ENCODE measurements around the gene CDH16.

Gene CDH16

GRCh38 chr16:66913081-66913480 lies 5.6 kb downstream of the CDH16 start:
- Histone ChIP-seq H3K9me3 (ENCODE audit: control extremely low read depth in 1 of 5, control insufficient read depth in 4 of 5, insufficient read depth in 2 of 5, low read depth in 1 of 5, low read length in 4 of 5) (no peaks in the 10 kb centered on the region), H3K36me3 (ENCODE audit: control insufficient read depth in 4 of 4, insufficient read depth in 4 of 4, low read length in 3 of 4) (no peaks in the 10 kb centered on the region), H3K27me3 (replicated peaks in 2 of 5; ENCODE audit: control insufficient read depth in 4 of 5, insufficient read depth in 5 of 5, low read length in 4 of 5) (peaks cover 0 to 4% (median 0%) of the 10 kb centered on the region in 5 experiments), H3K4me3 (ENCODE audit: control insufficient read depth in 1 of 7, extremely low read depth in 1 of 7, insufficient read depth in 4 of 7, low read depth in 2 of 7, low read length in 6 of 7) (no peak overlapping the region), H3K27ac (ENCODE audit: insufficient read depth in 1 of 2, low read depth in 1 of 2, low read length in 2 of 2, poor library complexity in 1 of 2, severe bottlenecking in 2 of 2) (no peak overlapping the region), H3K4me1 (ENCODE audit: control extremely low read depth in 1 of 4, control insufficient read depth in 4 of 4, insufficient read depth in 4 of 4, low read length in 3 of 4) (no peaks in the 10 kb centered on the region)
- ChIA-PET POLR2A (no interaction called here), CTCF (interaction anchor here (20.4 to 30.6 kb wide), 2 partner anchors 6 to 14 kb away, joined by 473 read pairs; partner anchors contain the start of genes CDH16 and RRAD)
- DNase-seq: no peak
- WGBS (ENCODE audit: insufficient coverage): 57% methylated on average over 9 of the region's 10 CpGs

GRCh38 chr16:66911801-66912200 lies 6.9 kb downstream of the CDH16 start:
- POLR2A ChIA-PET: no interaction called here
- H3K9me3 ChIP-seq (ENCODE audit: control extremely low read depth in 1 of 5, control insufficient read depth in 4 of 5, insufficient read depth in 2 of 5, low read depth in 1 of 5, low read length in 4 of 5): no peaks in the 10 kb centered on the region
- CTCF ChIA-PET: interaction anchor here (20.4 to 30.6 kb wide), 2 partner anchors 7 to 13 kb away, joined by 473 read pairs; partner anchors contain the start of genes CDH16 and RRAD
- no peak overlapping the region for H3K27ac ChIP-seq (ENCODE audit: insufficient read depth in 1 of 2, low read depth in 1 of 2, low read length in 2 of 2, poor library complexity in 1 of 2, severe bottlenecking in 2 of 2)
- H3K36me3 ChIP-seq (ENCODE audit: control insufficient read depth in 4 of 4, insufficient read depth in 4 of 4, low read length in 3 of 4): no peaks in the 10 kb centered on the region
- peaks cover 0 to 5% (median 0%) of the 10 kb centered on the region in 5 experiments for H3K27me3 ChIP-seq (replicated peaks in 2 of 5; ENCODE audit: control insufficient read depth in 4 of 5, insufficient read depth in 5 of 5, low read length in 4 of 5)
- H3K4me3 ChIP-seq (ENCODE audit: control insufficient read depth in 1 of 7, extremely low read depth in 1 of 7, insufficient read depth in 4 of 7, low read depth in 2 of 7, low read length in 6 of 7): no peak overlapping the region
- 98% methylated on average over 8 of the region's 8 CpGs for WGBS (ENCODE audit: insufficient coverage)
- H3K4me1 ChIP-seq (ENCODE audit: control extremely low read depth in 1 of 4, control insufficient read depth in 4 of 4, insufficient read depth in 4 of 4, low read length in 3 of 4): no peaks in the 10 kb centered on the region
- no peak for DNase-seq

GRCh38 chr16:66911112-66911511 lies 7.6 kb downstream of the CDH16 start:
- H3K9me3 ChIP-seq (ENCODE audit: control extremely low read depth in 1 of 5, control insufficient read depth in 4 of 5, insufficient read depth in 2 of 5, low read depth in 1 of 5, low read length in 4 of 5): no peaks in the 10 kb centered on the region
- ChIA-PET POLR2A (no interaction called here), CTCF (interaction anchor here (0.6 to 30.6 kb wide), 3 partner anchors 8 to 21 kb away, joined by 3 to 473 read pairs (median 473); partner anchors contain the start of genes CDH16 and RRAD)
- WGBS (ENCODE audit: insufficient coverage): 95% methylated on average over 5 of the region's 5 CpGs
- no peak for DNase-seq
- no peak overlapping the region for H3K27ac ChIP-seq (ENCODE audit: insufficient read depth in 1 of 2, low read depth in 1 of 2, low read length in 2 of 2, poor library complexity in 1 of 2, severe bottlenecking in 2 of 2)
- no peaks in the 10 kb centered on the region for H3K4me1 ChIP-seq (ENCODE audit: control extremely low read depth in 1 of 4, control insufficient read depth in 4 of 4, insufficient read depth in 4 of 4, low read length in 3 of 4)
- no peaks in the 10 kb centered on the region for H3K36me3 ChIP-seq (ENCODE audit: control insufficient read depth in 4 of 4, insufficient read depth in 4 of 4, low read length in 3 of 4)
- peaks cover 0 to 7% (median 0%) of the 10 kb centered on the region in 5 experiments for H3K27me3 ChIP-seq (replicated peaks in 2 of 5; ENCODE audit: control insufficient read depth in 4 of 5, insufficient read depth in 5 of 5, low read length in 4 of 5)
- H3K4me3 ChIP-seq (ENCODE audit: control insufficient read depth in 1 of 7, extremely low read depth in 1 of 7, insufficient read depth in 4 of 7, low read depth in 2 of 7, low read length in 6 of 7): no peak overlapping the region

GRCh38 chr16:66910175-66910940 lies 8.3 kb downstream of the CDH16 start:
- no peaks in the 10 kb centered on the region for H3K36me3 ChIP-seq (ENCODE audit: control insufficient read depth in 4 of 4, insufficient read depth in 4 of 4, low read length in 3 of 4)
- POLR2A ChIA-PET: no interaction called here

GRCh38 chr16:66908762-66909559 lies 9.7 kb downstream of the CDH16 start:
- CTCF ChIA-PET: interaction anchor here (20.4 to 30.6 kb wide), 2 partner anchors 10 kb away, joined by 473 read pairs; partner anchors contain the start of genes CDH16 and RRAD
- H3K27me3 ChIP-seq (replicated peaks in 2 of 5; ENCODE audit: control insufficient read depth in 4 of 5, insufficient read depth in 5 of 5, low read length in 4 of 5): peaks cover 0 to 7% (median 0%) of the 10 kb centered on the region in 5 experiments
- 90% methylated on average over 6 of the region's 14 CpGs for WGBS (ENCODE audit: insufficient coverage)

More at GRCh38 chr16:66910175-66910940, 8.3 kb downstream of the CDH16 start:
- Histone ChIP-seq H3K4me1 (ENCODE audit: control extremely low read depth in 1 of 4, control insufficient read depth in 4 of 4, insufficient read depth in 4 of 4, low read length in 3 of 4) (no peaks in the 10 kb centered on the region), H3K27me3 (replicated peaks in 2 of 5; ENCODE audit: control insufficient read depth in 4 of 5, insufficient read depth in 5 of 5, low read length in 4 of 5) (peaks cover 0 to 7% (median 0%) of the 10 kb centered on the region in 5 experiments), H3K4me3 (ENCODE audit: control insufficient read depth in 1 of 7, extremely low read depth in 1 of 7, insufficient read depth in 4 of 7, low read depth in 2 of 7, low read length in 6 of 7) (no peak overlapping the region), H3K9me3 (ENCODE audit: control extremely low read depth in 1 of 5, control insufficient read depth in 4 of 5, insufficient read depth in 2 of 5, low read depth in 1 of 5, low read length in 4 of 5) (no peaks in the 10 kb centered on the region), H3K27ac (ENCODE audit: insufficient read depth in 1 of 2, low read depth in 1 of 2, low read length in 2 of 2, poor library complexity in 1 of 2, severe bottlenecking in 2 of 2) (no peak overlapping the region)
- no peak for DNase-seq
- 95% methylated on average over 7 of the region's 14 CpGs for WGBS (ENCODE audit: insufficient coverage)
- CTCF ChIA-PET: interaction anchor here (0.6 to 30.6 kb wide), 4 partner anchors 9 to 113 kb away, joined by 3 to 473 read pairs (median 238); partner anchors contain the start of genes CDH16 and RRAD

GRCh38 chr16:66908116-66908515 lies 10.6 kb downstream of the CDH16 start:
- no peaks in the 10 kb centered on the region for H3K9me3 ChIP-seq (ENCODE audit: control extremely low read depth in 1 of 5, control insufficient read depth in 4 of 5, insufficient read depth in 2 of 5, low read depth in 1 of 5, low read length in 4 of 5)
- no peak for DNase-seq
- ChIA-PET CTCF (interaction anchor here (1.9 to 30.6 kb wide), 3 partner anchors 11 to 16 kb away, joined by 8 to 473 read pairs (median 11); partner anchors contain the start of genes CDH16 and RRAD), POLR2A (no interaction called here)
- no peaks in the 10 kb centered on the region for H3K4me1 ChIP-seq (ENCODE audit: control extremely low read depth in 1 of 4, control insufficient read depth in 4 of 4, insufficient read depth in 4 of 4, low read length in 3 of 4)
- H3K27me3 ChIP-seq (replicated peaks in 2 of 5; ENCODE audit: control insufficient read depth in 4 of 5, insufficient read depth in 5 of 5, low read length in 4 of 5): peaks cover 0 to 7% (median 0%) of the 10 kb centered on the region in 5 experiments
- H3K36me3 ChIP-seq (ENCODE audit: control insufficient read depth in 4 of 4, insufficient read depth in 4 of 4, low read length in 3 of 4): no peaks in the 10 kb centered on the region
- H3K4me3 ChIP-seq (ENCODE audit: control insufficient read depth in 1 of 7, extremely low read depth in 1 of 7, insufficient read depth in 4 of 7, low read depth in 2 of 7, low read length in 6 of 7): no peak overlapping the region
- WGBS (ENCODE audit: insufficient coverage): 93% methylated on average over 3 of the region's 3 CpGs
- no peak overlapping the region for H3K27ac ChIP-seq (ENCODE audit: insufficient read depth in 1 of 2, low read depth in 1 of 2, low read length in 2 of 2, poor library complexity in 1 of 2, severe bottlenecking in 2 of 2)

More at GRCh38 chr16:66908762-66909559, 9.7 kb downstream of the CDH16 start:
- no peaks in the 10 kb centered on the region for H3K36me3 ChIP-seq (ENCODE audit: control insufficient read depth in 4 of 4, insufficient read depth in 4 of 4, low read length in 3 of 4)
- DNase-seq: no peak
- H3K4me3 ChIP-seq (ENCODE audit: control insufficient read depth in 1 of 7, extremely low read depth in 1 of 7, insufficient read depth in 4 of 7, low read depth in 2 of 7, low read length in 6 of 7): no peak overlapping the region
- POLR2A ChIA-PET: interaction anchor here (0.6 kb wide), 2 partner anchors 149 to 230 kb away, joined by 3 read pairs; no protein-coding TSS in a partner anchor
- no peak overlapping the region for H3K27ac ChIP-seq (ENCODE audit: insufficient read depth in 1 of 2, low read depth in 1 of 2, low read length in 2 of 2, poor library complexity in 1 of 2, severe bottlenecking in 2 of 2)
- no peaks in the 10 kb centered on the region for H3K4me1 ChIP-seq (ENCODE audit: control extremely low read depth in 1 of 4, control insufficient read depth in 4 of 4, insufficient read depth in 4 of 4, low read length in 3 of 4)
- no peaks in the 10 kb centered on the region for H3K9me3 ChIP-seq (ENCODE audit: control extremely low read depth in 1 of 5, control insufficient read depth in 4 of 5, insufficient read depth in 2 of 5, low read depth in 1 of 5, low read length in 4 of 5)

All from common myeloid progenitor, CD34-positive (primary cell).